A673 (cell line): ENCODE results near the gene CSPG4.

Experiments
- EZH2 ChIP-seq: fragments of 200-600 bp; sonication (generic); IDR thresholded peaks from 2 replicates; pipeline ENCODE4 v1.6.1; 2017; ENCODE audit warnings: borderline replicate concordance, low read depth, mild to moderate bottlenecking, mixed read lengths, antibody characterized with exemption, low read length; ENCODE audit not compliant: poor library complexity, severe bottlenecking
- TF ChIP-seq, protein P1 (sequence below): fragments of 300-800, 200-600 bp; sonication (generic); conservative IDR thresholded peaks from 2 replicates; pipeline ENCODE4 v1.5.1; 2017; ENCODE audit warnings: low read depth, mild to moderate bottlenecking, antibody characterized with exemption, low read length, moderate library complexity, mixed read lengths

DNA sequence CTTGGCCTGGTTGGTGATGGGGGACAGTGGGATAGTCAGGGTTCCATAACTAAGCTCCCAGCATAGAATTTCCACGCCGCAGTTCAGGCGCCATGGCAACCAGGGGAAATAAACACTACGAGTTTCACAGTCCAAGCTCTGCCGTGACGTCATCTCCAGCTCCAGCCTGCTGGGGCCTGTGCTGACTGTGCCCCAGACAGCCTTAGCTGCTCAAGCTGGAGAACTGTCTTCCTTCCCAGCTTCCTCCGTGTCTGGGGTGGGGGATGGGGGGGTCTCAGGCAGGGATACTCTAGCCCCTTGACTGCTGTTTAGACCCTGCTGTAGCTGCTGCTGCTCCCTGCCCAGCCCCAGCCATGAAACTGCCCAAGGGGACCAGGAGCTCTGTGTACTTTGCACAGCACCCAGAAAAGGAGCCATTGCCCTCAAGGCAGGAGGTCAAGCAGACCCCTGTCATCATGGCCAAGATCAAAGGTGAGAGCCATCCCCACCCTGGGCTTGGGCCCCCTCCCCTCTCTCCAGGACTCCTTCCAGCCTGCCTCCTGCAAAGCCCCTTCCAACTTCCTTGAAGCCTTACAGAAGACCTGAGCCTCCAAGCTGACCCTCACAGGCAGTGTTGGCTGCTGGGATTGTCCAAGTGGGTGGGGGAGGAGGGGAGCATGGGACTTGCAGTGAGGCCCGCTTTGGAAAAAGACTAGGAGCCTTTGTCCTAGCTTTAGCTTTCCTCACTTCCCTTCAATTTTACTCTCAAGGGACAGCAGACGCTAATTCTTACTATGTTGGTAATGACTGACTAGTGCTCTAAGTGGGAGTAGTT is 11.4 kb upstream of the CSPG4 start:
- TF ChIP-seq, protein P1, sequence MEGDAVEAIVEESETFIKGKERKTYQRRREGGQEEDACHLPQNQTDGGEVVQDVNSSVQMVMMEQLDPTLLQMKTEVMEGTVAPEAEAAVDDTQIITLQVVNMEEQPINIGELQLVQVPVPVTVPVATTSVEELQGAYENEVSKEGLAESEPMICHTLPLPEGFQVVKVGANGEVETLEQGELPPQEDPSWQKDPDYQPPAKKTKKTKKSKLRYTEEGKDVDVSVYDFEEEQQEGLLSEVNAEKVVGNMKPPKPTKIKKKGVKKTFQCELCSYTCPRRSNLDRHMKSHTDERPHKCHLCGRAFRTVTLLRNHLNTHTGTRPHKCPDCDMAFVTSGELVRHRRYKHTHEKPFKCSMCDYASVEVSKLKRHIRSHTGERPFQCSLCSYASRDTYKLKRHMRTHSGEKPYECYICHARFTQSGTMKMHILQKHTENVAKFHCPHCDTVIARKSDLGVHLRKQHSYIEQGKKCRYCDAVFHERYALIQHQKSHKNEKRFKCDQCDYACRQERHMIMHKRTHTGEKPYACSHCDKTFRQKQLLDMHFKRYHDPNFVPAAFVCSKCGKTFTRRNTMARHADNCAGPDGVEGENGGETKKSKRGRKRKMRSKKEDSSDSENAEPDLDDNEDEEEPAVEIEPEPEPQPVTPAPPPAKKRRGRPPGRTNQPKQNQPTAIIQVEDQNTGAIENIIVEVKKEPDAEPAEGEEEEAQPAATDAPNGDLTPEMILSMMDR = no peak
- TF ChIP-seq EZH2 = no peak
